ENCODE data around the gene PEX14.

GRCh38 chr1:10504249-10504648 lies 29.5 kb downstream of the PEX14 start:
- TF ChIP-seq FOXP4 (CRISPR knock-in tag; IDR thresholded peaks at IDR 0.05) (no peak), CTCF (IDR thresholded peaks at IDR 0.05) (no peak), E2F4 (CRISPR knock-in tag; IDR thresholded peaks at IDR 0.05; ENCODE audit: borderline replicate concordance, low read depth) (no peak), FOXJ3 (CRISPR knock-in tag; IDR thresholded peaks at IDR 0.05; ENCODE audit: borderline replicate concordance) (no peak)
- TF ChIP-seq, protein P1, sequence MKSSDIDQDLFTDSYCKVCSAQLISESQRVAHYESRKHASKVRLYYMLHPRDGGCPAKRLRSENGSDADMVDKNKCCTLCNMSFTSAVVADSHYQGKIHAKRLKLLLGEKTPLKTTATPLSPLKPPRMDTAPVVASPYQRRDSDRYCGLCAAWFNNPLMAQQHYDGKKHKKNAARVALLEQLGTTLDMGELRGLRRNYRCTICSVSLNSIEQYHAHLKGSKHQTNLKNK (CRISPR knock-in tag; IDR thresholded peaks at IDR 0.05) = no peak

Measured in WTC11 (cell line).